HG02840 (cell line): Measurements from ENCODE around the gene DCANP1.
A peak's percentile ranks its signal among the peaks of the same experiment; 100 is the strongest.

Experiments
- ATAC-seq: cut with Tn5 transposase; IDR thresholded peaks from one replicate; pipeline ENCODE4 v1.9.1; 2021; ENCODE audit warnings: mild to moderate bottlenecking, moderate library complexity, moderate number of reproducible peaks; ENCODE audit not compliant: unreplicated experiment, low FRiP score

Gene DCANP1

GRCh38 chr5:135458356-135458755, 11.2 kb upstream of the DCANP1 start:
- ATAC-seq, result no peak

GRCh38 chr5:135457424-135458071, 10.4 kb upstream of the DCANP1 start:
- ATAC-seq, result peak; percentile 51

- peak; percentile 52 for ATAC-seq
These were observed 9.3 kb upstream of the DCANP1 start for GRCh38 chr5:135456238-135457099.

GRCh38 chr5:135455876-135456237, 8.7 kb upstream of the DCANP1 start:
- ATAC-seq, result no peak

- ATAC-seq, result no peak
These were observed 7.8 kb upstream of the DCANP1 start for GRCh38 chr5:135454946-135455345.

GRCh38 chr5:135453613-135454012, 6.5 kb upstream of the DCANP1 start:
- ATAC-seq, result no peak

GRCh38 chr5:135452321-135453030, 5.3 kb upstream of the DCANP1 start, which contains the start of gene TIFAB:
Gene TIFAB, minus strand, starts transcription at chr5:135452351. Its CDS starts 2,412 bp downstream, at chr5:135449939.
- ATAC-seq, result no peak

GRCh38 chr5:135451581-135452320, 4.6 kb upstream of the DCANP1 start:
- no peak for ATAC-seq

- no peak for ATAC-seq
These were observed 3.8 kb upstream of the DCANP1 start for GRCh38 chr5:135450952-135451351.

- ATAC-seq, result no peak
These were observed 3.2 kb upstream of the DCANP1 start for GRCh38 chr5:135450336-135450735.

- ATAC-seq, result no peak
These were observed 2.5 kb upstream of the DCANP1 start for GRCh38 chr5:135449644-135450043.

- no peak for ATAC-seq
These were observed 1.8 kb upstream of the DCANP1 start for GRCh38 chr5:135448791-135449507.

GRCh38 chr5:135448071-135448739, 1.1 kb upstream of the DCANP1 start:
- no peak for ATAC-seq

GRCh38 chr5:135446615-135447014, 533 bp downstream of the DCANP1 start:
- no peak for ATAC-seq

GRCh38 chr5:135446206-135446605, 942 bp downstream of the DCANP1 start:
- no peak for ATAC-seq

GRCh38 chr5:135445306-135445985, 1.7 kb downstream of the DCANP1 start:
- no peak for ATAC-seq

- no peak for ATAC-seq
These were observed 2.3 kb downstream of the DCANP1 start for GRCh38 chr5:135444881-135445280.

GRCh38 chr5:135444360-135444759, 2.8 kb downstream of the DCANP1 start:
- no peak for ATAC-seq
